ENCODE results near the gene PALD1. TPM values are rescaled to one million over a fixed set of nuclear protein-coding genes. Genes with fewer than 3 reads are reported as not detected.

Gene PALD1
- polyA plus RNA-seq, 1 of the 3 experiments (the other 2 are of a cell fraction), result 0.16 TPM

GRCh38 chr10:70542565-70542938 lies 64.0 kb downstream of the PALD1 start:
- no peak for TF ChIP-seq RCOR1 (IDR thresholded peaks at IDR 0.05; ENCODE audit: low read length)
- TF ChIP-seq TAF1 (IDR thresholded peaks at IDR 0.05; ENCODE audit: borderline replicate concordance, low read depth, low read length), result no peak
- peak; percentile 34; the same call in 1 of the 2 replicates for TF ChIP-seq RAD21 (IDR thresholded peaks at IDR 0.05; ENCODE audit: low read length)
- TF ChIP-seq SMC3 (IDR thresholded peaks at IDR 0.05; ENCODE audit: low read depth, low read length), result peak; percentile 11; the same call in 1 of the 2 replicates
- peak; percentile 30 for TF ChIP-seq CTCF (IDR thresholded peaks at IDR 0.05)
- no peak for TF ChIP-seq TCF12 (IDR thresholded peaks at IDR 0.05)
- Histone ChIP-seq H3K4me3 (ENCODE audit: low read depth in 2 of 2, low read length in 1 of 2) (no peak overlapping the region), H3F3A (replicated peaks; ENCODE audit: insufficient read depth) (no peaks in the 10 kb centered on the region), H3K36me3 (replicated peaks in 1 of 2; ENCODE audit: control insufficient read depth in 1 of 2, insufficient read depth in 2 of 2, low read length in 1 of 2) (no peaks in the 10 kb centered on the region), H3K4me1 (ENCODE audit: control insufficient read depth in 1 of 2, insufficient read depth in 2 of 2, low read depth in 1 of 2, low read length in 1 of 2) (no peaks in the 10 kb centered on the region), H4K20me1 (ENCODE audit: insufficient read depth) (no peaks in the 10 kb centered on the region), H3K9ac (no peak overlapping the region), H3K9me2 (no peaks in the 10 kb centered on the region), H3K79me2 (ENCODE audit: insufficient read depth) (no peaks in the 10 kb centered on the region), H3K27ac (ENCODE audit: low read depth in 2 of 2, low read length in 1 of 2) (no peak overlapping the region), H3K4me2 (no peak overlapping the region), H2AFZ (ENCODE audit: low read depth) (no peak overlapping the region), H3K27me3 (ENCODE audit: insufficient read depth) (0 out of 2 replicates have a peak, but pooled peaks cover 5% of the 10 kb centered on the region), H3K9me3 (no peaks in the 10 kb centered on the region)
- POLR2A ChIA-PET, result no interaction called here
- WGBS (ENCODE audit: low lambda C conversion rate), result 73% methylated on average over 3 of the region's 3 CpGs
- CTCF ChIA-PET, result interaction anchor here (1.4 to 12.2 kb wide), 2 partner anchors 77 to 82 kb away, joined by 3 to 190 read pairs; no protein-coding TSS in a partner anchor
- DNase-seq, result no peak

- CTCF ChIA-PET, result interaction anchor here (0.9 to 12.2 kb wide), 3 partner anchors 76 to 215 kb away, joined by 3 to 190 read pairs (median 8); no protein-coding TSS in a partner anchor
Observed at GRCh38 chr10:70543911-70544310, 65.3 kb downstream of the PALD1 start.

More at GRCh38 chr10:70543911-70544310, 65.3 kb downstream of the PALD1 start:
- Histone ChIP-seq H3F3A (replicated peaks; ENCODE audit: insufficient read depth) (no peaks in the 10 kb centered on the region), H3K9ac (no peak overlapping the region), H3K4me3 (ENCODE audit: low read depth in 2 of 2, low read length in 1 of 2) (no peak overlapping the region), H3K9me2 (no peaks in the 10 kb centered on the region), H3K79me2 (ENCODE audit: insufficient read depth) (no peaks in the 10 kb centered on the region), H3K27me3 (ENCODE audit: insufficient read depth) (0 out of 2 replicates have a peak, but pooled peaks cover 5% of the 10 kb centered on the region), H3K4me2 (no peak overlapping the region), H3K9me3 (no peaks in the 10 kb centered on the region), H3K4me1 (ENCODE audit: control insufficient read depth in 1 of 2, insufficient read depth in 2 of 2, low read depth in 1 of 2, low read length in 1 of 2) (no peaks in the 10 kb centered on the region), H3K27ac (ENCODE audit: low read depth in 2 of 2, low read length in 1 of 2) (no peak overlapping the region), H2AFZ (ENCODE audit: low read depth) (no peak overlapping the region), H3K36me3 (replicated peaks in 1 of 2; ENCODE audit: control insufficient read depth in 1 of 2, insufficient read depth in 2 of 2, low read length in 1 of 2) (no peaks in the 10 kb centered on the region), H4K20me1 (ENCODE audit: insufficient read depth) (no peaks in the 10 kb centered on the region)
- POLR2A ChIA-PET, result no interaction called here
- DNase-seq, result no peak
- TF ChIP-seq SIN3A (IDR thresholded peaks at IDR 0.05; ENCODE audit: borderline replicate concordance, low read depth, low read length), result no peak
- no peak for TF ChIP-seq IRF3 (IDR thresholded peaks at IDR 0.05; ENCODE audit: low read depth, low read length)
- no peak for TF ChIP-seq ELF1 (IDR thresholded peaks at IDR 0.05)
- TF ChIP-seq ZBTB33 (IDR thresholded peaks at IDR 0.05; ENCODE audit: borderline replicate concordance, low read depth), result no peak
- TF ChIP-seq RAD21 (IDR thresholded peaks at IDR 0.05; ENCODE audit: low read length), result no peak
- no peak for TF ChIP-seq RCOR1 (IDR thresholded peaks at IDR 0.05; ENCODE audit: low read length)
- no peak for TF ChIP-seq REST (IDR thresholded peaks at IDR 0.05; ENCODE audit: low read depth, low read length)
- no peak for TF ChIP-seq SMC3 (IDR thresholded peaks at IDR 0.05; ENCODE audit: low read depth, low read length)
- no peak for TF ChIP-seq MEF2A (IDR thresholded peaks at IDR 0.05; ENCODE audit: borderline replicate concordance, low read depth)
- no peak for TF ChIP-seq TAF1 (IDR thresholded peaks at IDR 0.05; ENCODE audit: borderline replicate concordance, low read depth, low read length)
- no peak for TF ChIP-seq RXRA (IDR thresholded peaks at IDR 0.05; ENCODE audit: borderline replicate concordance, low read depth)
- no peak for TF ChIP-seq EP300 (IDR thresholded peaks at IDR 0.05; ENCODE audit: borderline replicate concordance in 1 of 2, low read depth in 1 of 2, low read length in 1 of 2)
- TF ChIP-seq PBX3 (IDR thresholded peaks at IDR 0.05), result no peak
- WGBS (ENCODE audit: low lambda C conversion rate), result 55% methylated on average over 1 of the region's 1 CpG

Data from SK-N-SH (cell line).